Epithelial cell of esophagus (primary cell): ENCODE results near the gene TMPRSS9.

Experiments used
- DNase-seq: peaks from one replicate; pipeline ENCODE4 v3.0.0; 2010; ENCODE audit warnings: low read depth
- H3K4me3 ChIP-seq: 2 replicates; pipeline ENCODE4 v1.5.1; 2011; ENCODE audit warnings: mild to moderate bottlenecking, low read length, control low read depth
- CTCF ChIP-seq: IDR thresholded peaks from 2 replicates; pipeline ENCODE4 v1.5.1; 2011; ENCODE audit warnings: low read depth, mild to moderate bottlenecking, low read length, control low read depth, inconsistent platforms; ENCODE audit not compliant: insufficient read depth; ENCODE audit errors: missing control alignments

Gene TMPRSS9

GRCh38 chr19:2451741-2452140, 91.7 kb downstream of the TMPRSS9 start:
- no peak for DNase-seq
- H3K4me3 ChIP-seq, result no peak overlapping the region
- no peak for TF ChIP-seq CTCF

DNA sequence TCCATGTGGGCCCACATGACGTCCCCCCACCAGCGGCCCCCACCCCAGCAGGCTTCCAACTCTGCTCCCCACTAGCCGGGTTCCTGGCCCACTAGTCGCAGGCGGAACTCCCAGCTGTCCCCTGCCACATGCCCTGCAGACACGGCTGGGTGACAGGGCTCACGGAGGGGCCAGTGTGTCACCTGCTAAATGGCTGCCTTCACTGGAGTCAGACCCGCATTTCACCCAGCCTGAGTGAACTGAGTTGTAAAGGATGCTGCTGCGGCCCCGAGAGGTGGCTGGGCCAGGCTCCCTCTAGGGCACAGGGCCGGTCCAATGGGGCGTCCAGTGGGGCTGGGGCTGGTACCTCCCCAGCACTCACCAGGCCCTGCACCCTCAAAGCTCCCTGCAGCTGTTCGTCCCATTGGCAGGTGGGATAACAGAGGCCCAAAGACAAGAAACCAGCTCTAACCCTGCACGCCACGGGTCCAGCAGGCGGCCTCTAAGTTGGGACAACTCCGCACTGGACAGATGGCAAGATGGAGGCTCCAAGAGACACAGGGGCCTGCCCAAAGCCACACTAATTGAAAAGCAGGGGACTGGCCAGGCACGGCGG, 93.5 kb downstream of the TMPRSS9 start:
- no peak for DNase-seq

GRCh38 chr19:2454199-2454961, 94.3 kb downstream of the TMPRSS9 start:
- H3K4me3 ChIP-seq, result no peak overlapping the region
- TF ChIP-seq CTCF, result no peak
- DNase-seq, result no peak

More for the DNA sequence above, 93.5 kb downstream of the TMPRSS9 start:
- no peak overlapping the region for H3K4me3 ChIP-seq
- TF ChIP-seq CTCF, result no peak

DNA sequence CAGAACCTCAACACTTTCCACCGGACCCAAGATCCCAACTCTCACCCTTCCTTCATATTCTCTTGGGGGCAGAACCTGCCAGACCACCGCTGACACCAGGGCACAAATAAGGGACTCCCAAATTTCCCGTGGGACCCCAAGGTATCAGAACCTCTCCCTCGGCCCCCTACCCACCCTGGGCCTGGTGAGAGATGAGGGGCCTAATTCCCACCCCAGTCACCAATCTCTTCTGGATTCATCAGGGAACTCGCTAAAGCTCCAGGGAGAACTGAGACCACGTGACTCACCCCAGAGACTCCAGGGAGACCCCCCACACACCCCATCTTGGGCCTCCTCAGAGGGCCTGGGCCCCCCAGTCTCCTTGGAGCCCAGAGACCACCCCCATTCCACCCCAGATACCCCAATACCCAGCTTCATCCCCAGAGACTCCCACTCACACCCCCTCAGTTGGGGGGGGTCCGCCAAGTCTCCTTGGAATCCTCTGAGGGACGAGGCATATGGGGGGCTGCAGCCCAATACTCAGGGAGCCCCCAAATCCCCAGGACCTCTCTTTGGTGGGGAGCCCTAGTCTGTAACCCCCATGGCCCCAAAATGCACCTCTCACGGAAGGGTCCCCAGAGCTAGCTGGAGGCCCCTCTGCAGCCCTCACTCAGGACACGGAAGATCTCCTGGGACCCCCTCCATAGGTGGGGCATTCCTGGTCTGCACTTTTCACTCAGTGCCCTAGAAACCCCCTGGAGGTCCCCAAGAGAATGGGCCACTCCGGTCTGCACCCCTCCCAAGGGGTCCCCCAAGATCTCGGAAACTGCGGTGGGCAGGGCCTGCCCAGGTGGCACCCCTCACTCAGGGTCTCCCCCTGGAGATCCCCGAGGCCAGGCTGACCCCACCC, 95.1 kb downstream of the TMPRSS9 start:
- no peak for DNase-seq
- H3K4me3 ChIP-seq, result peak overlapping the region; percentile 85
- TF ChIP-seq CTCF, result no peak

DNA sequence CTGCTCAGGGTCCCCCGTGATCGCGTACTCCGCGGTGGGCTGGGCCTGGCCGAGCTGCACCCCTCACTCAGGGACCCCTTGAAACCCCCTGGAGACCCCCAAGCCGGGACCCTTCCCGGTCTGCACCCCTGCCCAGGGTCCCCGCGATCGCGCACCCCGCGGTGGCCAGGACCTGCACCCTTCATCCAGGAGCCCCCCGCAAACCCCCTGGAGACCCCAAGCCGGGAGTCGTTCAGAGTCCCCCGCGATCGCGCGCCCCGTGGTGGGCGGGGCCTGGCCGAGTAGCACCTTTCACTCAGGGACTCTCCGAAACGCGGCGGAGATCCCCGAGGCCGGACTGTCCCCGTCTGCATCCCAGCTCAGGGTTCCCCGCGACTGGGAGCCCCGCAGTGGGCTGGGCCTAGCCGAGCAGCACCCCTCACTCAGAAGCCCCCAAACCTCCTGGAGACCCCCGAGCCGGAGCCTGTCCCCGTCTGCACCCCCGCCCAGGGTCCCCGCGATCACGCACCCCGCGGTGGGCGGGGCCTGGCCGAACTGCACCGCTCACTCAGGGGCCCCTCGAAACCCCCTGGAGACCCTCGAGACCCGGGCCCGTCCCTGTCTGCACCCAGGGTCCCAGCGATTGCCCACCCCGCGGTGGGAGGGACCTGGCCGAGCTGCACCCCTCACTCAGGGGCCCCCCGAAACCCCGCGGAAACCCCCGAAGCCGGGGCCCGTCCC, 95.9 kb downstream of the TMPRSS9 start:
- peak overlapping the region; percentile 85 for H3K4me3 ChIP-seq
- peak; percentile 25 for DNase-seq
- no peak for TF ChIP-seq CTCF

DNA sequence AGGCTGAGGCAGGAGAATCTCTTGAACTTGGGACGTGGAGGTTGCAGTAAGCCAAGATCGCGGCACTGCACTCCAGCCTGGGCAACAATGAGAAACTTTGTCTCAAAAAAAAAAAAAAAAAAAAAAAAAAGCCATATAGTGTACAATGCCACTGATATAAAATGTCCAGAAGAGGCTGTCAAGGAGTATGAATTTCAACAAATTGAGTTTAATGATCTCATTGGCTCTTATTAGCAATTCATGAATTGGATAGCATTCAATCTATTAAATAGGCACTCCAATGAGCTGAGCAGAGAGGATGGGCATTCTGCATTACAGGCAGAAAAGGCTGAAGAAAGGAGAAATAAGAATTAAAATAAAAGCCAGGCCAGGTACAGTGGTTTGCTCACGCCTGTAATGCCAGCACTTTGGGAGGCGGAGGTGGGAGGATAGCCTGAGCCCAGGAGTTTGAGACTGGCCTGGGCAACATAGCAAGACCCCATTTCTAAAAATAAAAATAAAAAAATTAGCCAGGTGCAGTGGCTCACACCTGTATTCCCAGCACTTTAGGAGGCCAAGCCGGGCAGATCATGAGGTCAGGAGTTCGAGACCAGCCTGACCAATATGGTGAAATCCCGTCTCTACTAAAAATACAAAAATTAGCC, 97.5 kb downstream of the TMPRSS9 start:
- no peak for TF ChIP-seq CTCF
- H3K4me3 ChIP-seq, result peak overlapping the region; percentile 34
- DNase-seq, result no peak
